CD4-positive, alpha-beta T cell treated with Interleukin-12 subunit alpha and Interleukin-12 subunit beta, for 1 hour (primary cell): ENCODE data around the gene CSMD2.

Source experiments
- DNase-seq: peaks from one replicate; pipeline ENCODE4 v3.0.0-alpha.2; 2020

Gene CSMD2

GRCh38 chr1:33736496-33736895, 428.5 kb downstream of the CSMD2 start:
- no peak for DNase-seq

- DNase-seq = no peak
Observed at GRCh38 chr1:33735624-33736023, 429.4 kb downstream of the CSMD2 start.

- DNase-seq = no peak
Observed at GRCh38 chr1:33727310-33727709, 437.7 kb downstream of the CSMD2 start.

GRCh38 chr1:33726274-33726804, 438.7 kb downstream of the CSMD2 start:
- DNase-seq = no peak

- no peak for DNase-seq
Observed at GRCh38 chr1:33725556-33726160, 439.4 kb downstream of the CSMD2 start.

- DNase-seq = no peak
Observed at GRCh38 chr1:33725037-33725436, 440.0 kb downstream of the CSMD2 start.

GRCh38 chr1:33724348-33724747, 440.7 kb downstream of the CSMD2 start:
- DNase-seq = no peak

GRCh38 chr1:33723251-33723650, 441.8 kb downstream of the CSMD2 start:
- no peak for DNase-seq

GRCh38 chr1:33721301-33721815, 443.7 kb downstream of the CSMD2 start:
- no peak for DNase-seq

GRCh38 chr1:33719771-33720670, 445.0 kb downstream of the CSMD2 start:
- DNase-seq = no peak

- DNase-seq = no peak
Observed at GRCh38 chr1:33719326-33719725, 445.7 kb downstream of the CSMD2 start.

- DNase-seq = no peak
Observed at GRCh38 chr1:33718186-33718585, 446.8 kb downstream of the CSMD2 start.

GRCh38 chr1:33716976-33717688, 447.9 kb downstream of the CSMD2 start:
- DNase-seq = no peak

- DNase-seq = no peak
Observed at GRCh38 chr1:33715195-33715811, 449.7 kb downstream of the CSMD2 start.

- no peak for DNase-seq
Observed at GRCh38 chr1:33714421-33714820, 450.6 kb downstream of the CSMD2 start.

GRCh38 chr1:33713058-33713877, 451.8 kb downstream of the CSMD2 start:
- DNase-seq = no peak

- no peak for DNase-seq
Observed at GRCh38 chr1:33712186-33712585, 452.8 kb downstream of the CSMD2 start.

GRCh38 chr1:33711511-33711910, 453.5 kb downstream of the CSMD2 start:
- DNase-seq = no peak

GRCh38 chr1:33710967-33711366, 454.1 kb downstream of the CSMD2 start:
- no peak for DNase-seq

GRCh38 chr1:33709783-33710718, 455.0 kb downstream of the CSMD2 start:
- DNase-seq = no peak
